Muscle layer of colon (tissue), 2 donors: ENCODE measurements around the gene RBBP8.
"Not testable (repeated sequence)": the region's sequence is repeated elsewhere in the genome, so short reads cannot be mapped to it uniquely, and the experiment has no call there.

Experiments used
- H3K27ac ChIP-seq: one replicate; pipeline ENCODE4 v1.7.0; 2013; ENCODE audit warnings: low read depth, mild to moderate bottlenecking, low read length, moderate library complexity
- H3K27me3 ChIP-seq, 2 donors: one replicate each; pipeline ENCODE4 v1.7.0; 2013; ENCODE audit warnings: low read length in 2 of 2, mild to moderate bottlenecking in 2 of 2; ENCODE audit not compliant: insufficient read depth in 2 of 2, control insufficient read depth in 1 of 2
- H3K36me3 ChIP-seq: one replicate; pipeline ENCODE4 v1.7.0; 2013; ENCODE audit warnings: mild to moderate bottlenecking, low read length; ENCODE audit not compliant: insufficient read depth
- H3K4me1 ChIP-seq: one replicate; pipeline ENCODE4 v1.7.0; 2013; ENCODE audit warnings: mild to moderate bottlenecking, low read length; ENCODE audit not compliant: insufficient read depth
- H3K4me3 ChIP-seq, 2 donors: one replicate each; pipeline ENCODE4 v1.7.0; 2013; ENCODE audit warnings: low read length in 2 of 2, low read depth in 1 of 2, mild to moderate bottlenecking in 1 of 2, moderate library complexity in 1 of 2
- H3K9ac ChIP-seq: one replicate; pipeline ENCODE4 v1.7.0; 2013; ENCODE audit warnings: low read length
- H3K9me3 ChIP-seq: one replicate; pipeline ENCODE4 v1.7.0; 2013; ENCODE audit warnings: mild to moderate bottlenecking, low read length
- donor health status: abdominal sarcoma.
- donor health status: Adenocarcinoma of cecum.

The RBBP8 gene

GRCh38 chr18:22933206-22933965, at the start of gene RBBP8:
Gene RBBP8 (plus strand): TSS chr18:22933328. CDS start chr18:22936852, 3,524 bp downstream.
- H3K27ac ChIP-seq, result peak within 1 kb of the TSS; percentile 95
- H3K9ac ChIP-seq, result peak within 1 kb of the TSS; percentile 85
- H3K4me1 ChIP-seq, result peaks cover 3% of the 10 kb centered on the region
- H3K27me3 ChIP-seq, result no peaks in the 10 kb centered on the region
- H3K9me3 ChIP-seq, result no peaks in the 10 kb centered on the region
- H3K4me3 ChIP-seq, result peak within 1 kb of the TSS; percentile 70 to 93
- H3K36me3 ChIP-seq, result no peaks in the 10 kb centered on the region

- H3K36me3 ChIP-seq, result no peaks in the 10 kb centered on the region
- H3K9me3 ChIP-seq, result no peaks in the 10 kb centered on the region
- no peak overlapping the region for H3K27ac ChIP-seq
- H3K4me3 ChIP-seq, result no peak overlapping the region
- no peaks in the 10 kb centered on the region for H3K4me1 ChIP-seq
- H3K9ac ChIP-seq, result no peak overlapping the region
- H3K27me3 ChIP-seq, result no peaks in the 10 kb centered on the region
Observed at GRCh38 chr18:22883827-22884226, 49.3 kb upstream of the RBBP8 start.

- not testable (repeated sequence) for H3K9ac ChIP-seq, H3K4me3 ChIP-seq, H3K36me3 ChIP-seq, H3K27me3 ChIP-seq, H3K9me3 ChIP-seq, H3K27ac ChIP-seq, H3K4me1 ChIP-seq
Observed at GRCh38 chr18:22885694-22886093, 47.4 kb upstream of the RBBP8 start.

- Histone ChIP-seq H3K9me3 (no peaks in the 10 kb centered on the region), H3K27me3 (no peaks in the 10 kb centered on the region), H3K27ac (no peak overlapping the region), H3K4me3 (no peak overlapping the region), H3K4me1 (no peaks in the 10 kb centered on the region), H3K36me3 (no peaks in the 10 kb centered on the region), H3K9ac (no peak overlapping the region)
Observed at GRCh38 chr18:22899421-22899820, 33.7 kb upstream of the RBBP8 start.

GRCh38 chr18:22900558-22901238, 32.4 kb upstream of the RBBP8 start:
- H3K4me1 ChIP-seq, result no peaks in the 10 kb centered on the region
- H3K36me3 ChIP-seq, result no peaks in the 10 kb centered on the region
- H3K27ac ChIP-seq, result no peak overlapping the region
- no peaks in the 10 kb centered on the region for H3K9me3 ChIP-seq
- H3K9ac ChIP-seq, result no peak overlapping the region
- no peak overlapping the region for H3K4me3 ChIP-seq
- H3K27me3 ChIP-seq, result no peaks in the 10 kb centered on the region

- no peaks in the 10 kb centered on the region for H3K27me3 ChIP-seq
- no peak overlapping the region for H3K4me3 ChIP-seq
- no peaks in the 10 kb centered on the region for H3K36me3 ChIP-seq
- H3K4me1 ChIP-seq, result no peaks in the 10 kb centered on the region
- H3K9me3 ChIP-seq, result no peaks in the 10 kb centered on the region
- no peak overlapping the region for H3K27ac ChIP-seq
- H3K9ac ChIP-seq, result no peak overlapping the region
Observed at GRCh38 chr18:22902093-22902492, 31.0 kb upstream of the RBBP8 start.

GRCh38 chr18:22903248-22903647, 29.9 kb upstream of the RBBP8 start:
- not testable (repeated sequence) for H3K4me1 ChIP-seq, H3K27ac ChIP-seq, H3K36me3 ChIP-seq, H3K27me3 ChIP-seq, H3K4me3 ChIP-seq, H3K9ac ChIP-seq, H3K9me3 ChIP-seq

GRCh38 chr18:22912149-22912548, 21.0 kb upstream of the RBBP8 start:
- H3K4me3 ChIP-seq, result no peak overlapping the region
- H3K9ac ChIP-seq, result no peak overlapping the region
- H3K4me1 ChIP-seq, result no peaks in the 10 kb centered on the region
- H3K36me3 ChIP-seq, result no peaks in the 10 kb centered on the region
- no peaks in the 10 kb centered on the region for H3K9me3 ChIP-seq
- H3K27me3 ChIP-seq, result no peaks in the 10 kb centered on the region
- H3K27ac ChIP-seq, result no peak overlapping the region

- Histone ChIP-seq H3K4me3 (no peak overlapping the region), H3K27me3 (no peaks in the 10 kb centered on the region), H3K9me3 (no peaks in the 10 kb centered on the region), H3K4me1 (no peaks in the 10 kb centered on the region), H3K9ac (no peak overlapping the region), H3K36me3 (no peaks in the 10 kb centered on the region), H3K27ac (no peak overlapping the region)
Observed at GRCh38 chr18:22912835-22913234, 20.3 kb upstream of the RBBP8 start.

- no peak overlapping the region for H3K4me3 ChIP-seq
- H3K9me3 ChIP-seq, result no peaks in the 10 kb centered on the region
- no peaks in the 10 kb centered on the region for H3K36me3 ChIP-seq
- H3K27ac ChIP-seq, result no peak overlapping the region
- H3K9ac ChIP-seq, result no peak overlapping the region
- no peaks in the 10 kb centered on the region for H3K27me3 ChIP-seq
- H3K4me1 ChIP-seq, result no peaks in the 10 kb centered on the region
Observed at GRCh38 chr18:22913861-22914260, 19.3 kb upstream of the RBBP8 start.

GRCh38 chr18:22914633-22915032, 18.5 kb upstream of the RBBP8 start:
- no peak overlapping the region for H3K27ac ChIP-seq
- H3K4me3 ChIP-seq, result no peak overlapping the region
- H3K9ac ChIP-seq, result no peak overlapping the region
- no peaks in the 10 kb centered on the region for H3K36me3 ChIP-seq
- no peaks in the 10 kb centered on the region for H3K4me1 ChIP-seq
- no peaks in the 10 kb centered on the region for H3K27me3 ChIP-seq
- H3K9me3 ChIP-seq, result no peaks in the 10 kb centered on the region

GRCh38 chr18:22915337-22915736, 17.8 kb upstream of the RBBP8 start:
- H3K27ac ChIP-seq, result no peak overlapping the region
- H3K9ac ChIP-seq, result no peak overlapping the region
- no peak overlapping the region for H3K4me3 ChIP-seq

More at GRCh38 chr18:22915337-22915736, 17.8 kb upstream of the RBBP8 start:
- Histone ChIP-seq H3K27me3 (no peaks in the 10 kb centered on the region), H3K36me3 (no peaks in the 10 kb centered on the region), H3K9me3 (no peaks in the 10 kb centered on the region), H3K4me1 (no peaks in the 10 kb centered on the region)
